IMR-90 (cell line): ENCODE results near the gene AUTS2. TPM values are rescaled to one million over a fixed set of nuclear protein-coding genes. Genes with fewer than 3 reads are reported as not detected.

ENCODE experiments used
- ATAC-seq: fragments of 200-7000 bp; cut with Tn5 transposase; 2 replicates; pipeline ENCODE4 v1.9.1; 2020; ENCODE audit warnings: low read depth, mild to moderate bottlenecking, moderate library complexity
- BruUV-seq: library from RNA; stranded (reverse); fragments of 400-500 nt; replicated peaks from 2 replicates; lab custom pipeline; 2021; lab: Mats Ljungman, UMichigan
- CTCF ChIA-PET: fragments of 300-600 bp; formaldehyde crosslinking; extraction: SDS; loops from one replicate; lab custom pipeline; 2021; ENCODE audit warnings: antibody characterized with exemption; lab: Yijun Ruan, JAX
- POLR2A ChIA-PET: fragments of 300-600 bp; sonication (Branson Sonifier 250); formaldehyde crosslinking; loops from one replicate; lab custom pipeline; 2022; ENCODE audit warnings: antibody characterized with exemption; ENCODE audit not compliant: unreplicated experiment; lab: Charles Lee
- DNase-seq: peaks from one replicate; pipeline ENCODE4 v3.0.0; 2013
- H2AFZ ChIP-seq: replicated peaks from 2 replicates; pipeline ENCODE3; 2013; ENCODE audit warnings: low read length, mild to moderate bottlenecking; ENCODE audit not compliant: poor library complexity
- H2AK5ac ChIP-seq: 2 replicates; pipeline ENCODE4 v1.6.1; 2013; ENCODE audit warnings: low read depth, low read length, inconsistent platforms
- H2AK9ac ChIP-seq: replicated peaks from 2 replicates; pipeline ENCODE3; 2013; ENCODE audit warnings: mild to moderate bottlenecking, low read depth, low read length, moderate library complexity; ENCODE audit not compliant: poor library complexity
- H2BK120ac ChIP-seq: 2 replicates; pipeline ENCODE4 v1.6.1; 2013; ENCODE audit warnings: low read depth, low read length, inconsistent platforms
- H2BK15ac ChIP-seq: 3 replicates; pipeline ENCODE4 v1.6.1; 2013; ENCODE audit warnings: low read depth, low read length, inconsistent platforms
- H2BK20ac ChIP-seq: 2 replicates; pipeline ENCODE4 v1.6.1; 2013; ENCODE audit warnings: low read depth, mild to moderate bottlenecking, inconsistent platforms, low read length, moderate library complexity
- H2BK5ac ChIP-seq: 2 replicates; pipeline ENCODE4 v1.6.1; 2013; ENCODE audit warnings: mild to moderate bottlenecking, low read depth, low read length, inconsistent platforms; ENCODE audit not compliant: poor library complexity, severe bottlenecking
- H3K14ac ChIP-seq: replicated peaks from 2 replicates; pipeline ENCODE4 v1.6.1; 2013; ENCODE audit warnings: low read depth, low read length, inconsistent platforms
- H3K18ac ChIP-seq: 2 replicates; pipeline ENCODE4 v1.6.1; 2013; ENCODE audit warnings: low read depth, low read length, control low read depth
- H3K23ac ChIP-seq: 2 replicates; pipeline ENCODE4 v1.6.1; 2013; ENCODE audit warnings: low read depth, low read length, inconsistent platforms
- H3K27ac ChIP-seq: 2 replicates; pipeline ENCODE4 v1.5.1; 2013; ENCODE audit warnings: mild to moderate bottlenecking, control low read depth, low read length; ENCODE audit not compliant: insufficient read depth
- H3K27me3 ChIP-seq: 2 replicates; pipeline ENCODE4 v1.6.1; 2013; ENCODE audit warnings: low read length; ENCODE audit not compliant: control insufficient read depth, insufficient read depth
- H3K36me3 ChIP-seq: 2 replicates; pipeline ENCODE4 v1.6.1; 2013; ENCODE audit warnings: low read length, mixed read lengths; ENCODE audit not compliant: control insufficient read depth, insufficient read depth
- H3K4ac ChIP-seq: 2 replicates; pipeline ENCODE4 v1.6.1; 2013; ENCODE audit warnings: low read depth, low read length, inconsistent platforms
- H3K4me1 ChIP-seq: 2 replicates; pipeline ENCODE4 v1.6.1; 2013; ENCODE audit warnings: low read length, mixed read lengths; ENCODE audit not compliant: control insufficient read depth, insufficient read depth
- H3K4me2 ChIP-seq: 2 replicates; pipeline ENCODE4 v1.6.1; 2013; ENCODE audit warnings: low read depth, mild to moderate bottlenecking, control low read depth, low read length, moderate library complexity
- H3K4me3 ChIP-seq: 2 replicates; pipeline ENCODE4 v1.5.1; 2013; ENCODE audit warnings: low read depth, mild to moderate bottlenecking, control low read depth, low read length, moderate library complexity; ENCODE audit not compliant: insufficient read depth
- H3K56ac ChIP-seq: 2 replicates; pipeline ENCODE4 v1.6.1; 2013; ENCODE audit warnings: low read length, inconsistent platforms; ENCODE audit not compliant: insufficient read depth; ENCODE audit errors: extremely low read depth
- H3K79me1 ChIP-seq, 2 experiments: 2 replicates each; pipeline ENCODE4 v1.6.1; 2013; ENCODE audit warnings: low read length in 2 of 2, inconsistent platforms in 1 of 2, low read depth in 1 of 2
- H3K9ac ChIP-seq: 2 replicates; pipeline ENCODE4 v1.6.1; 2013; ENCODE audit warnings: low read depth, low read length, control low read depth
- H3K9me1 ChIP-seq: 2 replicates; pipeline ENCODE4 v1.6.1; 2013; ENCODE audit warnings: low read length, inconsistent platforms; ENCODE audit not compliant: insufficient read depth
- H3K9me3 ChIP-seq: 2 replicates; pipeline ENCODE4 v1.6.1; 2013; ENCODE audit warnings: low read length; ENCODE audit not compliant: control insufficient read depth, insufficient read depth
- H4K20me1 ChIP-seq: 2 replicates; pipeline ENCODE4 v1.6.1; 2013; ENCODE audit warnings: low read length, inconsistent platforms; ENCODE audit not compliant: insufficient read depth
- H4K5ac ChIP-seq: 2 replicates; pipeline ENCODE4 v1.6.1; 2013; ENCODE audit warnings: mild to moderate bottlenecking, low read depth, low read length, control low read depth
- H4K8ac ChIP-seq, 2 experiments: 2 replicates each; pipeline ENCODE4 v1.6.1; 2013; ENCODE audit warnings: low read depth in 2 of 2, low read length in 2 of 2, control low read depth in 1 of 2, inconsistent platforms in 1 of 2
- H4K91ac ChIP-seq: 2 replicates; pipeline ENCODE4 v1.6.1; 2013; ENCODE audit warnings: low read depth, low read length, inconsistent platforms; ENCODE audit not compliant: insufficient read depth
- CEBPB ChIP-seq: IDR thresholded peaks from 2 replicates; pipeline ENCODE4 v1.6.1; 2012; ENCODE audit warnings: low read depth, low read length, improper control_type of control experiment
- MAZ ChIP-seq: IDR thresholded peaks from 2 replicates; pipeline ENCODE4 v1.6.1; 2012; ENCODE audit warnings: low read depth, mild to moderate bottlenecking, low read length, improper control_type of control experiment, moderate library complexity, borderline replicate concordance
- RAD21 ChIP-seq: IDR thresholded peaks from 2 replicates; pipeline ENCODE4 v1.6.1; 2012; ENCODE audit warnings: low read length, improper control_type of control experiment
- WGBS, 2 experiments: methylation state at CpG; one replicate each; pipeline versions ENCODE4 v1.1.5 to v1.1.7; 2013; ENCODE audit warnings: missing lambda C conversion rate in 2 of 2; ENCODE audit not compliant: insufficient read length in 1 of 2; ENCODE audit errors: extremely low coverage in 2 of 2; 5-methylcytosine and 5-hydroxymethylcytosine counted together
- dilution Hi-C: fragments of 300-500 bp; cut with HindIII; formaldehyde crosslinking; loops from one replicate; pipeline ENCODE4 v1.14.3; 2018; ENCODE audit warnings: low sequenced_read_pairs; ENCODE audit not compliant: unreplicated experiment
- in situ Hi-C: fragments of 300-500 bp; cut with MboI; formaldehyde crosslinking; loops from 3 replicates; pipeline ENCODE4 v1.14.3; 2019; ENCODE audit warnings: low sequenced_read_pairs, inconsistent platforms, mixed read lengths
- intact Hi-C: fragments of 100-400 bp; cut with micrococcal nuclease; formaldehyde crosslinking; loops from 2 replicates; pipeline ENCODE4 v1.10.0; 2022
- polyA plus RNA-seq, 3 experiments: library from polyadenylated mRNA; depleted of rRNA; stranded (reverse); fragments of >200 nt; gene quantifications; 2 replicates each; pipeline ENCODE4 v1.2.3, GENCODE V29; 2012; ENCODE audit warnings: low replicate concordance in 1 of 3
- total RNA-seq: library from RNA; depleted of rRNA; stranded (reverse); fragments of >200 nt; gene quantifications from 2 replicates; pipeline ENCODE4 v1.2.3, GENCODE V29; 2012
- TF ChIP-seq, protein P1 (sequence below): conservative IDR thresholded peaks from 2 replicates; pipeline ENCODE4 v1.5.1; 2012; ENCODE audit warnings: mild to moderate bottlenecking, low read depth, low read length, improper control_type of control experiment
- TF ChIP-seq, protein P2 (sequence below): fragments of 150-350 bp; IDR thresholded peaks from 2 replicates; pipeline ENCODE4 v1.6.1; 2016; ENCODE audit warnings: low read depth, mild to moderate bottlenecking, low read length, moderate library complexity, borderline replicate concordance

The AUTS2 gene
- total and polyA plus RNA-seq, 2 of the 4 experiments (the other 2 are of a cell fraction) = 0.90 to 3.0 TPM

DNA sequence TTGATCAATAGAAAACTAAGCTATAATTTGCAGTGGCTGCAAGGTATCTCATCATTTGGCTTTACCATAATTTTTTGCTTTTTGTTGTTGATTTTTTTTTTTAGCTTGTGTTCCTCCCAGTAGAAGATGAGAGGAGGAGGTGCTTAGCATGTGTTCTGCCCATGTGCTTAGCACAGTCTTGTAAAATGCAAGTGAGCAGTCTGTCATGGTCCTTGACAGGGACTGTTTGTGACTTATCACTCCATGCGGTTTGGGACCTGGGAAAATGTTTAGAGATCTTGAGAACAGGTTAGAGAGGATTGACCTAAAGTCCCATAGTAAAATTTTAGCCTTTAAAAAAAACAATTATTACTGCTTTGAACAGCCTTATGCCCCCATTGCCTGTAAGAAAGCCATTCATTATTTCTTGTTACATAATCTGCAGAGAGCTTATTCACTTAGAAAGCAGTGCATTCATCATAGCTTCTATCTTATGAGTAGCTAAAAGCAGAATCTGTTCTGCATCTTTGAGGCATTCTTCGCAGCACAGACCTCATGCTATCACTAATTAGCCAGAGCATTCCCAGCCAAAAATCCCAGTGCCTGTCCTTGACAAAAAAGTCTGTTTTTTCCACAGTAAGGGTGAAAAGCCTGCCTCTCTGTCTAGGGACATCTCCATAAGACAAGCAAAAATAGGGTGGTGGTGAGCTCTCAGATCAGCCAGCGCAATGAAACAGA is 784.9 kb downstream of the AUTS2 start:
- Histone ChIP-seq H3K36me3 (no peaks in the 10 kb centered on the region), H3K14ac (no peak overlapping the region), H2AK5ac (no peak overlapping the region), H3K4me3 (no peak overlapping the region), H4K91ac (no peak overlapping the region), H2BK120ac (no peak overlapping the region), H2BK15ac (no peak overlapping the region), H3K4ac (no peak overlapping the region), H4K5ac (no peak overlapping the region), H3K4me2 (no peak overlapping the region), H3K9me1 (no peaks in the 10 kb centered on the region), H3K56ac (no peak overlapping the region), H2BK20ac (no peak overlapping the region), H3K4me1 (no peaks in the 10 kb centered on the region), H3K23ac (no peak overlapping the region), H3K9me3 (no peaks in the 10 kb centered on the region; the same call in 1 of the 2 replicates), H4K8ac (no peak overlapping the region), H3K18ac (no peak overlapping the region), H3K27ac (no peak overlapping the region), H2AK9ac (no peak overlapping the region), H2BK5ac (no peak overlapping the region), H2AFZ (no peak overlapping the region), H4K20me1 (no peaks in the 10 kb centered on the region), H3K79me1 (no peaks in the 10 kb centered on the region), H3K27me3 (no peaks in the 10 kb centered on the region), H3K9ac (no peak overlapping the region)
- intact Hi-C loops (no loop called here), in situ Hi-C loops (no loop called here), dilution Hi-C loops (no loop called here)
- ATAC-seq (no peak), DNase-seq (no peak)
- BruUV-seq = no TSS peak
- WGBS, 2 experiments = 80% methylated on average over 1 of the region's 3 CpGs; no CpG with 5 or more reads in 1 of the 2 experiments
- ChIA-PET CTCF (no interaction called here), POLR2A (no interaction called here)
- TF ChIP-seq, protein P1, sequence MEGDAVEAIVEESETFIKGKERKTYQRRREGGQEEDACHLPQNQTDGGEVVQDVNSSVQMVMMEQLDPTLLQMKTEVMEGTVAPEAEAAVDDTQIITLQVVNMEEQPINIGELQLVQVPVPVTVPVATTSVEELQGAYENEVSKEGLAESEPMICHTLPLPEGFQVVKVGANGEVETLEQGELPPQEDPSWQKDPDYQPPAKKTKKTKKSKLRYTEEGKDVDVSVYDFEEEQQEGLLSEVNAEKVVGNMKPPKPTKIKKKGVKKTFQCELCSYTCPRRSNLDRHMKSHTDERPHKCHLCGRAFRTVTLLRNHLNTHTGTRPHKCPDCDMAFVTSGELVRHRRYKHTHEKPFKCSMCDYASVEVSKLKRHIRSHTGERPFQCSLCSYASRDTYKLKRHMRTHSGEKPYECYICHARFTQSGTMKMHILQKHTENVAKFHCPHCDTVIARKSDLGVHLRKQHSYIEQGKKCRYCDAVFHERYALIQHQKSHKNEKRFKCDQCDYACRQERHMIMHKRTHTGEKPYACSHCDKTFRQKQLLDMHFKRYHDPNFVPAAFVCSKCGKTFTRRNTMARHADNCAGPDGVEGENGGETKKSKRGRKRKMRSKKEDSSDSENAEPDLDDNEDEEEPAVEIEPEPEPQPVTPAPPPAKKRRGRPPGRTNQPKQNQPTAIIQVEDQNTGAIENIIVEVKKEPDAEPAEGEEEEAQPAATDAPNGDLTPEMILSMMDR = no peak
- TF ChIP-seq RAD21 = no peak
- TF ChIP-seq, protein P2, sequence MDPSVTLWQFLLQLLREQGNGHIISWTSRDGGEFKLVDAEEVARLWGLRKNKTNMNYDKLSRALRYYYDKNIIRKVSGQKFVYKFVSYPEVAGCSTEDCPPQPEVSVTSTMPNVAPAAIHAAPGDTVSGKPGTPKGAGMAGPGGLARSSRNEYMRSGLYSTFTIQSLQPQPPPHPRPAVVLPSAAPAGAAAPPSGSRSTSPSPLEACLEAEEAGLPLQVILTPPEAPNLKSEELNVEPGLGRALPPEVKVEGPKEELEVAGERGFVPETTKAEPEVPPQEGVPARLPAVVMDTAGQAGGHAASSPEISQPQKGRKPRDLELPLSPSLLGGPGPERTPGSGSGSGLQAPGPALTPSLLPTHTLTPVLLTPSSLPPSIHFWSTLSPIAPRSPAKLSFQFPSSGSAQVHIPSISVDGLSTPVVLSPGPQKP = no peak
- TF ChIP-seq MAZ = no peak
- TF ChIP-seq CEBPB = no peak
